ENCODE measurements around the gene KCNT1. TPM values are rescaled to one million over a fixed set of nuclear protein-coding genes. Genes with fewer than 3 reads are reported as not detected.

Gene KCNT1
- total and polyA plus RNA-seq, 10 of the 15 experiments (the other 5 are each of a cell fraction or from before 2014, with no cell fraction given) = not detected

DNA sequence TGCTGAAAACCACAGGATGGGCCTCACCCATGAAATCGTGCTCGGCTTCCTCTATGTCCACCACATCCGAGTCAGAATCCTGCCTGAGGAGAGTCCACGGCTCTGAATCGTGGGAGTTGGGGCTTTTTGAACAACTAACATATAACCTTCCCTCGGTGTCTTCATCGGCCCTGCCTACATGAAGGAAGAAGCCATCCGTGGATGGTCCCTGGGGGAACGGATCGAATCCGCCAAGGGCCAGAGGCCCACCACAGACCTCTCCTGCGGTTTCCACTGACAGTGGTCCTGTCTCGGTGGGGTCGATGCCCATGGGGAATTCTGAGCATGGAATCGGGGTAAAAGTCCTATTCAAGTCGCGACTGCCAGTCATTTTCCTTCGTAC is 120.4 kb downstream of the KCNT1 start:
- ChIA-PET POLR2A (no interaction called here), CTCF (no interaction called here), SMC1A (ENCODE audit: uncharacterized antibody, unreplicated experiment) (no interaction called here), RAD21 (ENCODE audit: unreplicated experiment) (no interaction called here)
- intact Hi-C loops (cut with micrococcal nuclease; ENCODE audit: unreplicated experiment) = no loop called here
- Histone ChIP-seq H4K20me1 (ENCODE audit: control insufficient read depth, insufficient read depth) (no peaks in the 10 kb centered on the region), H3K4me1 (ENCODE audit: control insufficient read depth, insufficient read depth, low read length) (no peaks in the 10 kb centered on the region), H3K4me2 (ENCODE audit: control insufficient read depth, insufficient read depth) (no peak overlapping the region), H3K9me3 (replicated peaks; ENCODE audit: control insufficient read depth, insufficient read depth, low read length) (no peaks in the 10 kb centered on the region), H3K79me2 (ENCODE audit: control insufficient read depth, insufficient read depth, low read length) (no peaks in the 10 kb centered on the region), H3K27ac (ENCODE audit: control insufficient read depth, insufficient read depth) (no peak overlapping the region), H2AFZ (ENCODE audit: control insufficient read depth, low read depth, low read length) (no peak overlapping the region), H3K4me3 (no peak overlapping the region), H3K9ac (ENCODE audit: control insufficient read depth, insufficient read depth, low read length) (no peak overlapping the region), H3K36me3 (ENCODE audit: control insufficient read depth in 2 of 2, insufficient read depth in 2 of 2, low read length in 1 of 2) (peaks cover 20 to 33% of the 10 kb centered on the region in 2 experiments), H3K27me3 (replicated peaks in 1 of 2; ENCODE audit: control insufficient read depth in 2 of 2, insufficient read depth in 2 of 2, low read length in 1 of 2) (no peaks in the 10 kb centered on the region)
- FAIRE-seq (no peak), DNase-seq (ENCODE audit: low read depth, low spot score) (no peak), ATAC-seq (no peak)
- no peak for TF ChIP-seq TBL1XR1 (IDR thresholded peaks at IDR 0.05; ENCODE audit: low read depth, low read length)
- TF ChIP-seq CEBPB (IDR thresholded peaks at IDR 0.05; ENCODE audit: borderline replicate concordance in 1 of 2, low read depth in 2 of 2, low read length in 2 of 2) = no peak
- TF ChIP-seq TCF3 (IDR thresholded peaks at IDR 0.05; ENCODE audit: borderline replicate concordance, insufficient read depth, low read depth, low read length) = no peak
- TF ChIP-seq ZNF24 (IDR thresholded peaks at IDR 0.05) = no peak
- TF ChIP-seq BRCA1 (IDR thresholded peaks at IDR 0.05; ENCODE audit: low read depth, low read length) = no peak
- TF ChIP-seq ATF7 (IDR thresholded peaks at IDR 0.05; ENCODE audit: low read depth) = no peak
- TF ChIP-seq, protein P1, sequence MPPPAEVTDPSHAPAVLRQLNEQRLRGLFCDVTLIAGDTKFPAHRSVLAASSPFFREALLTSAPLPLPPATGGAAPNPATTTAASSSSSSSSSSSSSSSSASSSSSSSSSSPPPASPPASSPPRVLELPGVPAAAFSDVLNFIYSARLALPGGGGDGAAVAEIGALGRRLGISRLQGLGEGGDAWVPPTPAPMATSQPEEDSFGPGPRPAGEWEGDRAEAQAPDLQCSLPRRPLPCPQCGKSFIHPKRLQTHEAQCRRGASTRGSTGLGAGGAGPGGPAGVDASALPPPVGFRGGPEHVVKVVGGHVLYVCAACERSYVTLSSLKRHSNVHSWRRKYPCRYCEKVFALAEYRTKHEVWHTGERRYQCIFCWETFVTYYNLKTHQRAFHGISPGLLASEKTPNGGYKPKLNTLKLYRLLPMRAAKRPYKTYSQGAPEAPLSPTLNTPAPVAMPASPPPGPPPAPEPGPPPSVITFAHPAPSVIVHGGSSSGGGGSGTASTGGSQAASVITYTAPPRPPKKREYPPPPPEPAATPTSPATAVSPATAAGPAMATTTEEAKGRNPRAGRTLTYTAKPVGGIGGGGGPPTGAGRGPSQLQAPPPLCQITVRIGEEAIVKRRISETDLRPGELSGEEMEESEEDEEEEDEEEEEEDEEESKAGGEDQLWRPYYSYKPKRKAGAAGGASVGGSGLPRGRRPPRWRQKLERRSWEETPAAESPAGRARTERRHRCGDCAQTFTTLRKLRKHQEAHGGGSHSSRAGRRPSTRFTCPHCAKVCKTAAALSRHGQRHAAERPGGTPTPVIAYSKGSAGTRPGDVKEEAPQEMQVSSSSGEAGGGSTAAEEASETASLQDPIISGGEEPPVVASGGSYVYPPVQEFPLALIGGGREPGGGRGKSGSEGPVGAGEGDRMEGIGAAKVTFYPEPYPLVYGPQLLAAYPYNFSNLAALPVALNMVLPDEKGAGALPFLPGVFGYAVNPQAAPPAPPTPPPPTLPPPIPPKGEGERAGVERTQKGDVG (CRISPR knock-in tag; IDR thresholded peaks at IDR 0.05) = no peak
- no peak for TF ChIP-seq EGR1 (IDR thresholded peaks at IDR 0.05; ENCODE audit: borderline replicate concordance in 1 of 2, low read depth in 2 of 2, low read length in 2 of 2)
- TF ChIP-seq RELA (IDR thresholded peaks at IDR 0.05; ENCODE audit: borderline replicate concordance, partially characterized antibody) = no peak
- TF ChIP-seq JUND (IDR thresholded peaks at IDR 0.05; ENCODE audit: low read depth, low read length) = no peak
- no peak for TF ChIP-seq SP1 (IDR thresholded peaks at IDR 0.05; ENCODE audit: low read depth, low read length)
- TSS peak; percentile 61 for BruUV-seq (replicated peaks)
- WGBS (ENCODE audit: insufficient coverage, insufficient replicate concordance, low lambda C conversion rate, missing lambda C conversion rate) = 98% methylated on average over 18 of the region's 18 CpGs
- in situ Hi-C loops (cut with MboI) = no loop called here

All from GM12878 (cell line).